HCT116 (cell line): ENCODE measurements around the gene OTOP3. TPM values are rescaled to one million over a fixed set of nuclear protein-coding genes. Genes with fewer than 3 reads are reported as not detected.

ENCODE experiments used
- ATAC-seq: fragments of 200-7000 bp; cut with Tn5 transposase; 2 replicates; pipeline ENCODE4 v1.9.1; 2020; ENCODE audit warnings: mild to moderate bottlenecking, moderate library complexity
- BruUV-seq: library from RNA; stranded (reverse); fragments of 400-500 nt; replicated peaks from 2 replicates; lab custom pipeline; 2021; lab: Mats Ljungman, UMichigan
- CTCF ChIA-PET: fragments of 300-600 bp; sonication (Branson Sonifier 250); formaldehyde crosslinking; loops from one replicate; lab custom pipeline; 2021; ENCODE audit warnings: antibody characterized with exemption; lab: Charles Lee
- POLR2A ChIA-PET: fragments of 300-600, 350-600 bp; sonication (Branson Sonifier 250); formaldehyde crosslinking; loops from one replicate; lab custom pipeline; 2021; ENCODE audit warnings: antibody characterized with exemption; lab: Charles Lee
- RAD21 ChIA-PET, 2 experiments: fragments of 300-600 bp; sonication (Branson Sonifier 250); formaldehyde crosslinking; loops; one replicate each; lab custom pipeline; 2023; ENCODE audit warnings: low total read pairs in 2 of 2; ENCODE audit not compliant: uncharacterized antibody in 2 of 2, unreplicated experiment in 2 of 2, low non-redundant PET in 1 of 2; lab: Charles Lee
- DNase-seq: peaks from one replicate; pipeline ENCODE4 v3.0.0-alpha.2; 2010; ENCODE audit warnings: low read depth, low spot score
- H2AFZ ChIP-seq: fragments of 200-600 bp; shearing (Covaris generic), sonication (generic); 2 replicates; pipeline ENCODE4 v1.6.1; 2017; ENCODE audit warnings: low read depth, mixed run types, mixed read lengths, antibody characterized with exemption, low read length; ENCODE audit not compliant: poor library complexity, severe bottlenecking
- H3K27ac ChIP-seq: 2 replicates; pipeline ENCODE4 v1.5.1; 2012; ENCODE audit warnings: low read depth, low read length
- H3K27me3 ChIP-seq: fragments of 200-600 bp; sonication (generic); 2 replicates; pipeline ENCODE4 v1.6.1; 2016; ENCODE audit warnings: mixed run types, low read length, mixed read lengths; ENCODE audit not compliant: insufficient read depth
- H3K36me3 ChIP-seq, 2 experiments: fragments of 200-500 bp in 1 of 2; fragments of 200-600 bp in 1 of 2; sonication (Bioruptor generic) in 1 of 2; sonication (generic) in 1 of 2; 2 replicates each; pipeline versions ENCODE4 v1.5.1 to v1.6.1; 2014 to 2016; ENCODE audit warnings: low read length in 2 of 2, inconsistent platforms in 1 of 2, mixed read lengths in 1 of 2, mixed run types in 1 of 2; ENCODE audit not compliant: insufficient read depth in 2 of 2, control insufficient read depth in 1 of 2
- H3K4me1 ChIP-seq, 2 experiments: fragments of 200-600 bp in 1 of 2; sonication (generic) in 1 of 2; 2 replicates each; pipeline versions ENCODE4 v1.5.1 to v1.6.1; 2012 to 2017; ENCODE audit warnings: low read length in 2 of 2, inconsistent platforms in 1 of 2, mild to moderate bottlenecking in 1 of 2, mixed read lengths in 1 of 2, mixed run types in 1 of 2, moderate library complexity in 1 of 2; ENCODE audit not compliant: insufficient read depth in 2 of 2, control insufficient read depth in 1 of 2
- H3K4me2 ChIP-seq: fragments of 200-600 bp; sonication (generic); 2 replicates; pipeline ENCODE4 v1.6.1; 2017; ENCODE audit warnings: mixed run types, low read length, mixed read lengths
- H3K4me3 ChIP-seq, 2 experiments: fragments of 200-600 bp in 1 of 2; sonication (generic) in 1 of 2; replicated peaks in 1 of 2; 2 replicates each; pipeline ENCODE4 v1.5.1; 2011 to 2016; ENCODE audit warnings: low read length in 2 of 2, control low read depth in 1 of 2, low read depth in 1 of 2, mild to moderate bottlenecking in 1 of 2, mixed read lengths in 1 of 2, mixed run types in 1 of 2
- H3K79me2 ChIP-seq: fragments of 200-600 bp; sonication (generic); 2 replicates; pipeline ENCODE4 v1.6.1; 2017; ENCODE audit warnings: mild to moderate bottlenecking, mixed run types, low read length, moderate library complexity, mixed read lengths; ENCODE audit not compliant: insufficient read depth
- H3K9ac ChIP-seq: fragments of 200-600 bp; sonication (generic); 2 replicates; pipeline ENCODE4 v1.6.1; 2016; ENCODE audit warnings: low read length, mixed read lengths
- H3K9me2 ChIP-seq: fragments of 200-600 bp; sonication (generic), shearing (Covaris generic); 2 replicates; pipeline ENCODE4 v1.6.1; 2017; ENCODE audit warnings: mixed run types, mild to moderate bottlenecking, moderate library complexity; ENCODE audit not compliant: insufficient read depth
- H3K9me3 ChIP-seq, 2 experiments: fragments of 200-500 bp in 1 of 2; fragments of 200-600 bp in 1 of 2; sonication (Bioruptor generic) in 1 of 2; sonication (generic) in 1 of 2; 2 replicates each; pipeline ENCODE4 v1.6.1; 2014 to 2017; ENCODE audit warnings: low read length in 2 of 2, mixed read lengths in 2 of 2, inconsistent platforms in 1 of 2, low read depth in 1 of 2, mild to moderate bottlenecking in 1 of 2, mixed run types in 1 of 2, moderate library complexity in 1 of 2; ENCODE audit not compliant: control insufficient read depth in 1 of 2, insufficient read depth in 1 of 2
- H4K20me1 ChIP-seq: fragments of 200-600 bp; sonication (generic), shearing (Covaris generic); 2 replicates; pipeline ENCODE4 v1.6.1; 2017; ENCODE audit warnings: mixed run types, mild to moderate bottlenecking, moderate library complexity; ENCODE audit not compliant: insufficient read depth
- CBX3 ChIP-seq: IDR thresholded peaks from 2 replicates; pipeline ENCODE4 v1.6.1; 2012; ENCODE audit warnings: low read depth
- CEBPB ChIP-seq: IDR thresholded peaks from 2 replicates; pipeline ENCODE4 v1.6.1; 2012; ENCODE audit warnings: low read depth
- ELF1 ChIP-seq: IDR thresholded peaks from 2 replicates; pipeline ENCODE4 v1.6.1; 2012; ENCODE audit warnings: low read depth, borderline replicate concordance
- EZH2 ChIP-seq: fragments of 200-600 bp; sonication (generic); IDR thresholded peaks from 2 replicates; pipeline ENCODE4 v1.6.1; 2017; ENCODE audit warnings: antibody characterized with exemption, mixed run types
- EZH2phosphoT487 ChIP-seq: fragments of 200-600 bp; IDR thresholded peaks from 2 replicates; pipeline ENCODE4 v1.6.1; 2018; ENCODE audit warnings: antibody characterized with exemption, borderline replicate concordance
- FOSL1 ChIP-seq: IDR thresholded peaks from 2 replicates; pipeline ENCODE4 v1.6.1; 2012; ENCODE audit warnings: low read depth
- JUND ChIP-seq: IDR thresholded peaks from 2 replicates; pipeline ENCODE4 v1.6.1; 2012
- POLR2A ChIP-seq: IDR thresholded peaks from 2 replicates; pipeline ENCODE4 v1.7.0; 2011; ENCODE audit warnings: borderline replicate concordance; ENCODE audit not compliant: insufficient read depth, insufficient read length; ENCODE audit errors: extremely low read depth
- POLR2AphosphoS5 ChIP-seq: IDR thresholded peaks from 2 replicates; pipeline ENCODE4 v1.6.1; 2011; ENCODE audit warnings: mild to moderate bottlenecking, low read depth, low read length, moderate library complexity
- RAD21 ChIP-seq: IDR thresholded peaks from 2 replicates; pipeline ENCODE4 v1.6.1; 2012; ENCODE audit warnings: low read depth, mild to moderate bottlenecking
- SRF ChIP-seq: IDR thresholded peaks from 2 replicates; pipeline ENCODE4 v1.6.1; 2012; ENCODE audit warnings: low read depth
- TCF7L2 ChIP-seq: IDR thresholded peaks from 2 replicates; pipeline ENCODE4 v1.7.0; 2011; ENCODE audit warnings: borderline replicate concordance, inconsistent platforms; ENCODE audit not compliant: insufficient read depth, insufficient read length; ENCODE audit errors: extremely low read depth
- YY1 ChIP-seq: IDR thresholded peaks from 2 replicates; pipeline ENCODE4 v1.6.1; 2011; ENCODE audit warnings: low read length, low read depth, moderate library complexity, mild to moderate bottlenecking; ENCODE audit not compliant: insufficient replicate concordance; ENCODE audit errors: extremely low read depth
- ZBTB33 ChIP-seq: IDR thresholded peaks from 2 replicates; pipeline ENCODE4 v1.6.1; 2011; ENCODE audit warnings: mild to moderate bottlenecking, low read length, moderate library complexity; ENCODE audit not compliant: insufficient replicate concordance; ENCODE audit errors: extremely low read depth
- ZFX ChIP-seq: fragments of 450-650 bp; IDR thresholded peaks from 2 replicates; pipeline ENCODE4 v1.6.1; 2017
- ZNF274 ChIP-seq: fragments of 200-500 bp; sonication (Bioruptor generic); IDR thresholded peaks from 2 replicates; pipeline ENCODE4 v1.6.1; 2014; ENCODE audit warnings: mild to moderate bottlenecking, low read depth, low read length, inconsistent platforms
- intact Hi-C: fragments of 100-400 bp; cut with micrococcal nuclease; formaldehyde crosslinking; loops from 2 replicates; pipeline ENCODE4 v1.10.0; 2022
- total RNA-seq: library from RNA; stranded (reverse); gene quantifications from one replicate; pipeline ENCODE4 v1.2.1, GENCODE V29; 2021; ENCODE audit not compliant: unreplicated experiment
- TF ChIP-seq, protein P1 (sequence below): IDR thresholded peaks from 2 replicates; pipeline ENCODE4 v1.6.1; 2012

Gene OTOP3
- total RNA-seq, 1 experiment from 2014 or later = not detected

- no peak for TF ChIP-seq ELF1
- TF ChIP-seq POLR2A = no peak
- no peak for TF ChIP-seq RAD21
- no peak for TF ChIP-seq POLR2AphosphoS5
- TF ChIP-seq TCF7L2 = no peak
- TF ChIP-seq SRF = no peak
- Histone ChIP-seq H3K9me3 (no peaks in the 10 kb centered on the region), H3K79me2 (no peaks in the 10 kb centered on the region), H3K27ac (no peak overlapping the region), H3K27me3 (no peaks in the 10 kb centered on the region), H3K36me3 (no peaks in the 10 kb centered on the region), H3K9me2 (no peaks in the 10 kb centered on the region), H3K4me2 (no peak overlapping the region), H3K4me1 (peaks cover 7 to 21% of the 10 kb centered on the region in 2 experiments), H4K20me1 (no peaks in the 10 kb centered on the region), H3K9ac (no peak overlapping the region), H3K4me3 (no peak overlapping the region), H2AFZ (no peak overlapping the region)
- ATAC-seq = no peak
- intact Hi-C loops = no loop called here
- no peak for DNase-seq
- RAD21 ChIA-PET = no interaction called here
- no TSS peak for BruUV-seq
- CTCF ChIA-PET = no interaction called here
- POLR2A ChIA-PET = no interaction called here
Measured at GRCh38 chr17:74977802-74978201, 42.1 kb downstream of the OTOP3 start.

DNA sequence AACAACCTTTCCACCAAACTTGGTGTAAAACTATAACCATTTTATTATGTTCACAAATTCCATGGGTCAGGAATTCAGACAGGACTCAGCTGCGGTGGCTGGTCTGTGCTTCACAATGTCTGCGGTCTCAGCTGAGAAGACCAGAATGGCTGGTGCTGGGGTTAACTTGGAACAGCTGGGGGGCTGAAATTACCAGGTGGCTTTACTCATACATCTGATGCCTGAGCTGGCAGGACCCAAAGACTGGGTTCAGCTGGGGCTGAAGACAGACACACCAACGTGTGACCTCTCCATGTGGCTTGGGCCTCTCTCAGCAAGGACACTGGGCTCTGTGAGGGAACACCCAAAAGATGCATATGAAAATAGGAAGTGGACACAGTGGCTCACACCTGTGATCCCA, 42.5 kb downstream of the OTOP3 start:
- no peaks in the 10 kb centered on the region for H4K20me1 ChIP-seq
- H3K9ac ChIP-seq = no peak overlapping the region
- H3K9me2 ChIP-seq = no peaks in the 10 kb centered on the region
- H3K36me3 ChIP-seq = no peaks in the 10 kb centered on the region
- ChIA-PET POLR2A (no interaction called here), CTCF (no interaction called here), RAD21 (no interaction called here)
- no peak overlapping the region for H3K27ac ChIP-seq
- ATAC-seq (no peak), DNase-seq (no peak)
- H3K4me3 ChIP-seq = no peak overlapping the region
- H3K27me3 ChIP-seq = no peaks in the 10 kb centered on the region
- no peak overlapping the region for H2AFZ ChIP-seq
- H3K79me2 ChIP-seq = no peaks in the 10 kb centered on the region
- H3K4me2 ChIP-seq = no peak overlapping the region
- no peaks in the 10 kb centered on the region for H3K9me3 ChIP-seq
- BruUV-seq = no TSS peak
- intact Hi-C loops = no loop called here
- peaks cover 5 to 21% of the 10 kb centered on the region in 2 experiments for H3K4me1 ChIP-seq
- TF ChIP-seq CBX3 (no peak), ELF1 (no peak), ZFX (no peak), ZNF274 (no peak), ZBTB33 (no peak), POLR2A (no peak), TCF7L2 (no peak), JUND (no peak), EZH2 (no peak), CEBPB (no peak), POLR2AphosphoS5 (no peak), FOSL1 (no peak), YY1 (no peak), EZH2phosphoT487 (no peak), SRF (no peak), RAD21 (no peak)
- TF ChIP-seq, protein P1, sequence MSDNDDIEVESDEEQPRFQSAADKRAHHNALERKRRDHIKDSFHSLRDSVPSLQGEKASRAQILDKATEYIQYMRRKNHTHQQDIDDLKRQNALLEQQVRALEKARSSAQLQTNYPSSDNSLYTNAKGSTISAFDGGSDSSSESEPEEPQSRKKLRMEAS = no peak
